ENCODE measurements around the gene DNAJC9. TPM values are rescaled to one million over a fixed set of nuclear protein-coding genes. Genes with fewer than 3 reads are reported as not detected.

DNAJC9 gene
- total RNA-seq, 1 experiment from 2014 or later: 45.6 TPM

GRCh38 chr10:73229567-73229966 is 17.5 kb downstream of the DNAJC9 start:
- intact Hi-C loops (cut with micrococcal nuclease; ENCODE audit: unreplicated experiment): no loop called here
- Histone ChIP-seq H3K36me3 (ENCODE audit: low read depth) (no peaks in the 10 kb centered on the region), H3F3A (ENCODE audit: insufficient read depth, low read depth) (peaks cover 7% of the 10 kb centered on the region; the same call in 1 of the 2 replicates), H3K4me1 (replicated peaks; ENCODE audit: insufficient read depth) (no peaks in the 10 kb centered on the region), H3K79me2 (ENCODE audit: low read depth) (no peaks in the 10 kb centered on the region), H3K9me3 (ENCODE audit: insufficient read depth, low read depth) (no peaks in the 10 kb centered on the region), H3K27ac (no peak overlapping the region), H3K4me3 (no peak overlapping the region), H3K4me2 (no peak overlapping the region), H3K27me3 (ENCODE audit: insufficient read depth, low read depth) (no peaks in the 10 kb centered on the region), H2AFZ (no peak overlapping the region), H4K20me1 (ENCODE audit: insufficient read depth) (no peaks in the 10 kb centered on the region; the same call in 1 of the 2 replicates), H3K9me2 (ENCODE audit: insufficient read depth) (no peaks in the 10 kb centered on the region)
- BruUV-seq (replicated peaks): no TSS peak
- no peak for DNase-seq
- POLR2A ChIA-PET (ENCODE audit: unreplicated experiment): interaction anchor here (0.6 to 0.7 kb wide), 2 partner anchors 57 to 352 kb away, joined by 7 to 8 read pairs; no protein-coding TSS in a partner anchor
- TF ChIP-seq EZH2 (IDR thresholded peaks at IDR 0.05; ENCODE audit: low read depth) (no peak), CTCF (conservative IDR thresholded peaks at IDR 0.05) (no peak)
- CTCF ChIA-PET: no interaction called here

GRCh38 chr10:73228247-73228646 is 18.8 kb downstream of the DNAJC9 start:
- H3K9me2 ChIP-seq (ENCODE audit: insufficient read depth): no peaks in the 10 kb centered on the region
- no peak overlapping the region for H2AFZ ChIP-seq
- no TSS peak for BruUV-seq (replicated peaks)
- no peaks in the 10 kb centered on the region for H3K4me1 ChIP-seq (replicated peaks; ENCODE audit: insufficient read depth)
- no peaks in the 10 kb centered on the region for H3K27me3 ChIP-seq (ENCODE audit: insufficient read depth, low read depth)
- ChIA-PET POLR2A (ENCODE audit: unreplicated experiment) (no interaction called here), CTCF (no interaction called here)
- H3K79me2 ChIP-seq (ENCODE audit: low read depth): no peaks in the 10 kb centered on the region
- no peaks in the 10 kb centered on the region; the same call in 1 of the 2 replicates for H4K20me1 ChIP-seq (ENCODE audit: insufficient read depth)
- no peak for TF ChIP-seq CTCF (conservative IDR thresholded peaks at IDR 0.05)
- no peak for TF ChIP-seq EZH2 (IDR thresholded peaks at IDR 0.05; ENCODE audit: low read depth)
- no peak overlapping the region for H3K4me2 ChIP-seq
- no peak overlapping the region for H3K27ac ChIP-seq
- DNase-seq: no peak
- peaks cover 5% of the 10 kb centered on the region; the same call in 1 of the 2 replicates for H3F3A ChIP-seq (ENCODE audit: insufficient read depth, low read depth)
- H3K36me3 ChIP-seq (ENCODE audit: low read depth): no peaks in the 10 kb centered on the region
- intact Hi-C loops (cut with micrococcal nuclease; ENCODE audit: unreplicated experiment): no loop called here
- H3K9me3 ChIP-seq (ENCODE audit: insufficient read depth, low read depth): no peaks in the 10 kb centered on the region
- no peak overlapping the region for H3K4me3 ChIP-seq

GRCh38 chr10:73226663-73227062 is 20.4 kb downstream of the DNAJC9 start:
- POLR2A ChIA-PET (ENCODE audit: unreplicated experiment): no interaction called here
- Histone ChIP-seq H2AFZ (no peak overlapping the region), H3K27ac (no peak overlapping the region), H3K79me2 (ENCODE audit: low read depth) (no peaks in the 10 kb centered on the region), H3K9me2 (ENCODE audit: insufficient read depth) (no peaks in the 10 kb centered on the region), H4K20me1 (ENCODE audit: insufficient read depth) (no peaks in the 10 kb centered on the region; the same call in 1 of the 2 replicates), H3K4me1 (replicated peaks; ENCODE audit: insufficient read depth) (no peaks in the 10 kb centered on the region), H3K9me3 (ENCODE audit: insufficient read depth, low read depth) (no peaks in the 10 kb centered on the region), H3F3A (ENCODE audit: insufficient read depth, low read depth) (peaks cover 5% of the 10 kb centered on the region; the same call in 1 of the 2 replicates), H3K36me3 (ENCODE audit: low read depth) (no peaks in the 10 kb centered on the region), H3K4me3 (no peak overlapping the region), H3K27me3 (ENCODE audit: insufficient read depth, low read depth) (no peaks in the 10 kb centered on the region), H3K4me2 (no peak overlapping the region)
- TF ChIP-seq EZH2 (IDR thresholded peaks at IDR 0.05; ENCODE audit: low read depth) (no peak), CTCF (conservative IDR thresholded peaks at IDR 0.05) (no peak)
- CTCF ChIA-PET: no interaction called here
- no TSS peak for BruUV-seq (replicated peaks)
- DNase-seq: no peak
- intact Hi-C loops (cut with micrococcal nuclease; ENCODE audit: unreplicated experiment): no loop called here

Measured in PC-9 (cell line).